Chondrocyte (in vitro differentiated cells): ENCODE measurements around the gene PAX7. TPM values are rescaled to one million over a fixed set of nuclear protein-coding genes. Genes with fewer than 3 reads are reported as not detected.

Experiments
- DNase-seq: peaks from one replicate; pipeline ENCODE4 v3.0.0; 2021; ENCODE audit warnings: mixed read lengths, low spot score
- H3K27ac Mint-ChIP-seq: one replicate; pipeline ENCODE4 v1.8.0; 2021; ENCODE audit warnings: mild to moderate bottlenecking, moderate library complexity, mixed read lengths; ENCODE audit not compliant: unreplicated experiment
- H3K27me3 Mint-ChIP-seq: 2 replicates; pipeline ENCODE4 v1.8.0; 2021; ENCODE audit warnings: low read depth, mixed read lengths
- H3K36me3 Mint-ChIP-seq: 2 replicates; pipeline ENCODE4 v1.8.0; 2021; ENCODE audit warnings: low read depth, mixed read lengths
- H3K4me1 Mint-ChIP-seq: 2 replicates; pipeline ENCODE4 v1.8.0; 2021; ENCODE audit warnings: low read depth, mild to moderate bottlenecking, mixed read lengths
- H3K4me3 Mint-ChIP-seq: one replicate; pipeline ENCODE4 v1.8.0; 2021; ENCODE audit warnings: mild to moderate bottlenecking, moderate library complexity, mixed read lengths; ENCODE audit not compliant: unreplicated experiment
- H3K9me3 Mint-ChIP-seq: 2 replicates; pipeline ENCODE4 v1.8.0; 2021; ENCODE audit warnings: low read depth, mixed read lengths
- CTCF ChIP-seq: fragments of 200-600 bp; sonication (generic); IDR thresholded peaks from 2 replicates; pipeline ENCODE4 v1.5.0; 2021; ENCODE audit warnings: antibody characterized with exemption, mild to moderate bottlenecking, moderate library complexity
- total RNA-seq: library from RNA; stranded (reverse); gene quantifications from 3 replicates; pipeline ENCODE4 v1.2.1, GENCODE V29; 2021

The PAX7 gene
- total RNA-seq, 1 donor from 2014 or later: not detected

GRCh38 chr1:18751425-18751824, 120.8 kb downstream of the PAX7 start:
- no peak for DNase-seq
- Mint-ChIP-seq H3K4me3 (no peak overlapping the region), H3K36me3 (no peaks in the 10 kb centered on the region), H3K27me3 (peaks cover 22% of the 10 kb centered on the region), H3K27ac (no peak overlapping the region), H3K4me1 (no peaks in the 10 kb centered on the region), H3K9me3 (peaks cover 24% of the 10 kb centered on the region)
- no peak for TF ChIP-seq CTCF

GRCh38 chr1:18752409-18752808, 121.8 kb downstream of the PAX7 start:
- Mint-ChIP-seq H3K27ac (no peak overlapping the region), H3K9me3 (peaks cover 26% of the 10 kb centered on the region), H3K4me1 (no peaks in the 10 kb centered on the region), H3K36me3 (no peaks in the 10 kb centered on the region), H3K27me3 (peaks cover 23% of the 10 kb centered on the region), H3K4me3 (no peak overlapping the region)
- DNase-seq: no peak
- TF ChIP-seq CTCF: no peak

- peaks cover 30% of the 10 kb centered on the region for H3K27me3 Mint-ChIP-seq
These were observed 129.5 kb downstream of the PAX7 start for GRCh38 chr1:18760156-18760555.

GRCh38 chr1:18761948-18762840, 131.5 kb downstream of the PAX7 start:
- DNase-seq: no peak
- Mint-ChIP-seq H3K4me1 (no peaks in the 10 kb centered on the region), H3K27ac (no peak overlapping the region), H3K9me3 (peaks cover 7% of the 10 kb centered on the region), H3K27me3 (peaks cover 30% of the 10 kb centered on the region), H3K4me3 (no peak overlapping the region), H3K36me3 (no peaks in the 10 kb centered on the region)
- TF ChIP-seq CTCF: no peak

More at GRCh38 chr1:18760156-18760555, 129.5 kb downstream of the PAX7 start:
- Mint-ChIP-seq H3K27ac (no peak overlapping the region), H3K4me3 (no peak overlapping the region), H3K36me3 (no peaks in the 10 kb centered on the region), H3K4me1 (no peaks in the 10 kb centered on the region), H3K9me3 (peaks cover 17% of the 10 kb centered on the region)
- TF ChIP-seq CTCF: no peak
- no peak for DNase-seq

- Mint-ChIP-seq H3K4me1 (no peaks in the 10 kb centered on the region), H3K9me3 (no peaks in the 10 kb centered on the region), H3K36me3 (no peaks in the 10 kb centered on the region)
These were observed 133.7 kb downstream of the PAX7 start for GRCh38 chr1:18764362-18764761.

More at GRCh38 chr1:18764362-18764761, 133.7 kb downstream of the PAX7 start:
- no peak for TF ChIP-seq CTCF
- no peak for DNase-seq
- Mint-ChIP-seq H3K27ac (no peak overlapping the region), H3K27me3 (peaks cover 34% of the 10 kb centered on the region), H3K4me3 (no peak overlapping the region)
